Measurements from ENCODE around the gene NRN1.
"Not testable (repeated sequence)": the region's sequence is repeated elsewhere in the genome, so short reads cannot be mapped to it uniquely, and the experiment has no call there.

NRN1 gene

DNA sequence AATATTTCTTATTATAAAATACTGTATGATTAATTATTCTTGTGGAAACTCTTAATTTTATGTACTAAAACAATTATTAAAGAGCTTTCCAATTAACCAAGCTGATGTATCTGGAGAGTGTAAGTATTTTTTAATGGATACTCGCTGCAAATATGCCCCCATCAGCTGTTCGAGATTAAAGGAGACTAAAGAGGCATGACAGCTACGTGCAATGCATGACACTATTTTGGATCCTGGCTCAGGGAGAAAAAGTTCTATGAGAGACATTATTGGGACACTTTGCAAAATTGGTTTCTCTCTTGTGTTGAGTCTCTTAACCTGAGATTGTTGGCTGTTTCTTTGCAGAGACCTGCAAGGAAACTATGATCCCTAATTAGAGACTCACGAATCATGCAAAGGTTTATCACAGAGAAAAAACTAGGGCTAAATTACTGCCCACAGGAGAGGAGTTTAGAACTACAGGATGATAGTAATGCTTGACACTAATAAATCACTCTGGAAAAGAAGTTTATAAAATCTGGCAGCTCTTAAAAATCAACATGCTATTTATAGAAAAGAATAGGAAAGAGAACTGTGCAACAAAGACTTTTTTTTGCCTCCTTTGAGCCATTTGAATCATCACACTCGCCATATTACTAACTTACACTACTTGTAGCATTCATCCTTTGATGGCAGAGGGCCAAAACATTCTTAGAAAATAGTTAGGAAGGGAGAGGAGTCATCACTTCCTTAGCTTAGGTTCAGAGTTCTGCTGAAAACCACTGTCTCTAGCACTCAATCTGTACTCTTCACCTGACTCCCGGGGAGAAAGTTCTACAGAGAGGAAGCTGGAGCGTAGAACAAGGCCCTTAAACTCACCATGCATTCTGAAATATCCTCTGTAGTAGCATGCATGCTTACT is 25.3 kb downstream of the NRN1 start:
- no peak for DNase-seq

- DNase-seq: peak; percentile 88 to 90
These were observed 26.9 kb downstream of the NRN1 start for GRCh38 chr6:5979650-5980420.

DNA sequence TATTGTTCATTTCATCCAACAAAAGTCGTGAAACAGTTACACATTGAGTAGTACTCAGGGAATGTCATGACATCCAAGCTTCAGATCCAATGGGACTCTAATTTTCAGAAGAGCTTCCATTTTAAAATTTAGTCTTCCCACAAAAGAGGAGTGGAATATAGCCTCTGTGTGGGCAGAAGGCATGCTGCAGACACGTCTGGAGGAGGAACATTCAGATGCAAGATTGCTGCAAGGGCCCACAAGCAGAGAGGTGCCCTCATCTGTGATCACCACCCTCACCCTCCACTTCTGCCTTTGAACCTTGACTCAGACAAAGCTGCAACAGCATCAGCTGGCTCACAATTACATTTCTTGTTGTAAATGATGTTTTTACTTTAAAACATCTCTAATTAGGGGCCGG is 29.9 kb downstream of the NRN1 start:
- DNase-seq: peak in 1 of 2 donors; percentile 39

- DNase-seq: no peak
These were observed 37.6 kb downstream of the NRN1 start for GRCh38 chr6:5968817-5969734.

- DNase-seq: not testable (repeated sequence)
These were observed 38.7 kb downstream of the NRN1 start for GRCh38 chr6:5968036-5968435.

- DNase-seq: no peak
These were observed 39.1 kb downstream of the NRN1 start for GRCh38 chr6:5967594-5967993.

- DNase-seq: no peak
These were observed 43.9 kb downstream of the NRN1 start for GRCh38 chr6:5962794-5963193.

DNA sequence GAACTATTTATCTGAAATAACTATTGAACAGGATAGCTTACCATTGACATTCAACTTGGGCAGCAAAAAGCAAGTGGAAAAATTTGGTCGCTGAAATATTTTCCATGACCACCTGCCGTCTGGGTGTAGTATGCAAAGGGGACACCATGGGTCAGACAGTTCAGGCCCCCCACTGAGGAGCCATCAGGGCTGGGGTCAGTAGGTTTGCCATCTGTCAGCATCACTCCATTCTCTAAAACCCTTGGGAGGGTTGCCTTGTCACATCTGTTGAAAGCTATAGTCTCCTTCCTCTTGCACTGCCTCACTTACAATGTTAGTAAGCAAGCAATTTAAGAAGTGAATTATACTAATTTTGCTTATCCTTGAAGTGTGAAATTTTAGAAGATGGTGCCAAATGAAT is 44.9 kb downstream of the NRN1 start:
- DNase-seq: no peak

DNA sequence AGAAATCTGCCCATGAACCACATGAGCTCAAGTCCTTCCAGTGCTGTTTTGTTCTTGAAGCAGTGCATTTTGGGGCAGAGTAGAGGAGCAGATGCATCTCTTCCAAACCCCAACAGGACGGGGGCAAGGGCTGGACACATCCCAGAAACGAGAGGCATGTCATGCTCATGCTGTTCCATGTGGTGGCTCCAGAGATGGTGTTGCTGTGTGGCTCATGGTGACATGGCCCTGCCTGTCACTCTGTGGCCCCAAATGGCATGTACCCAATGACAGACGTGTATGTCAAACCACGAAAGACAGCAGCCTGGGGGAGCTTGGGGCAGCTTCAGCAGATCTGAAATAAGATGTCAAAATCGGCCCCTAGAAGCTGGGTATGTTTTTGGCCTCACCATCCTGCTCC is 46.3 kb downstream of the NRN1 start:
- DNase-seq: no peak

DNA sequence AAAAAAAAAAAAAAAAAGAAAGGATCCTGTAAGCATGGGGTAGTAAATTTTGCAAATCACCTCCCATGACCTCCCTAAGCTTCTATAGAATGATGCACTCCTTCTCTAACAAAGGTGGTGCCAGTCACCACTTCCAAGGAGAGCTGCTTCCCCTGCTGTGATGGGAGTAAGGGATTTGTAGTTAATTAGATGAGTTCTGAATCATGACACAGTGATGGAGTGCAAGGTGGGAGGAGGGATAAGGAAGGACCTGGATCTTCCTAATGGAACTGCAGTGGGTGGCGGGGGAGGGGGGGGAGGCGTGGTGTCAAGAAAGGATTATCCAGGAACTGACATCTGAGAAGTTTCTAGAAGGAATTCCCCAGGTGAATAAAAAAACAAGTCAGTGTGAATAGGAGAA is 47.8 kb downstream of the NRN1 start:
- DNase-seq: no peak

- no peak for DNase-seq
These were observed 49.8 kb downstream of the NRN1 start for GRCh38 chr6:5956939-5957338.

DNA sequence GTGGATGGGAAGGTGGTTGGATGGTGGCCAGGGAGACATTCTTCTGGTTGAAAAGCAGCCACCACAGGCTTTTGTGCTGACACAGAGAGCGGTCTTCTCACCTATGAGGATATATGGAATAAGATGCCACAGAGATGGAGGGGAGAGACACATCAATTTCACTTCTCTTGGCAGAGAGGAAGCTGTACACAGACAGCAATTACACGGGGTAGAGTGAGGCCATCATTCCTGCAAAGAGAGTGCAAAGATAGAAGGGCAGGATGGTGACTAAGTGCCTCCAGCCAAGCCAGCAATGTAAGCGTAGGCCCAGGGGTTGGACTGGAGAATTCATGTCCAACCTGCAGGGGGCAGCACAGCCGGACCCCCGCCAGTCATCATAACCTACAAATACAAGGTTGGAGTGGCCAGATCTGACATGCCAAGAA is 56.4 kb downstream of the NRN1 start:
- DNase-seq: peak in 1 of 2 donors; percentile 35

Measured in inflammatory macrophage treated with lipopolysaccharide for 1 hour (primary cell).